Stimulated activated naive CD8-positive, alpha-beta T cell treated with anti-CD3 and anti-CD28 coated beads, Interleukin-15, Interleukin-2, amounts not matched to agents 100 ng/mL and 50 ng/mL, for 24 hours (primary cell): ENCODE data around the gene RSPH1.

Experiments used
- H3K27ac Mint-ChIP-seq: one replicate; pipeline ENCODE4 v1.8.0; 2021; ENCODE audit warnings: mild to moderate bottlenecking, mixed read lengths
- H3K27me3 Mint-ChIP-seq: one replicate; pipeline ENCODE4 v1.8.0; 2021; ENCODE audit warnings: mixed read lengths
- H3K36me3 Mint-ChIP-seq: one replicate; pipeline ENCODE4 v1.8.0; 2021; ENCODE audit warnings: low read depth, mixed read lengths
- H3K4me1 Mint-ChIP-seq: one replicate; pipeline ENCODE4 v1.8.0; 2021; ENCODE audit warnings: low read depth, mixed read lengths
- H3K4me3 Mint-ChIP-seq: one replicate; pipeline ENCODE4 v1.8.0; 2021; ENCODE audit warnings: mild to moderate bottlenecking, mixed read lengths
- H3K9me3 Mint-ChIP-seq: one replicate; pipeline ENCODE4 v1.8.0; 2021; ENCODE audit warnings: mixed read lengths

RSPH1 gene

DNA sequence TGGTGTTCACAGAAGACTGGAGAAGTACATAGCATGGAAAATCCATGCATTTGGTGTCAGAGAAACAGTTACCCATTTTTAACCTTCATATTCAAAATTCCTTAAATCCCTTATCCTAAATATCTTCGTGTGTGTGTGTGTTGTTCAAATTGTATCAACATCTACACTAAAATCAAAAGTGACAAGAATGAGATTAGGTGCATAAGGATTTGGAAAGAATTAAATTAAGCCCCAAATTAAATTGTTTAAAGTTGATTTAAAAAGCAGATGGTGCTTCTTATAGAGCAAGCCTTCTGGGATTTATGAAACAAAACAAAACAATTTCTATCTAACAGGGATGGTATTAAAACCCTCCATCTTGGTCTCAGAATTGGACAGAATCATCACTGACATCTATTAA is 4.7 kb downstream of the RSPH1 start:
- no peak overlapping the region for H3K4me3 Mint-ChIP-seq
- H3K9me3 Mint-ChIP-seq, result no peaks in the 10 kb centered on the region
- H3K36me3 Mint-ChIP-seq, result no peaks in the 10 kb centered on the region
- H3K27me3 Mint-ChIP-seq, result no peaks in the 10 kb centered on the region
- H3K27ac Mint-ChIP-seq, result no peak overlapping the region
- H3K4me1 Mint-ChIP-seq, result peaks cover 8% of the 10 kb centered on the region

DNA sequence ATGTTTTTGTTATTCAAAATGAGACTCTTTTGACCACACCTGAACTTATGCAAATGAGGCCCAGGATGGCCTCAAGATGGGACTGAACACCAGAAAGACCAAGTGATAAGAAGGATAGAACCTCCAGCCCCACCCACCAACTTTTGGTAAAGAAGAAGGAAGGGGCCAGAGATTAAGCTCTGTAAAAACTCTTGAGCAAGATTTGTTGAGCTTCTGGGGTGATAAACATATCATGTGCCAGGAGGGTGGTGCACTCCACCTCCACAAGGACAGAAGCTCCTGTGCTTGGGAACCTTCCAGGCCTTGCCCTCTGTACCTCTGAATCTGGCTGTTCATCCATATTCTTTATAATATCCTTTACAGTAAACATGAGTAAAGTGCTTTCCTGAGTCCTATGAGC is 5.3 kb downstream of the RSPH1 start:
- Mint-ChIP-seq H3K9me3 (no peaks in the 10 kb centered on the region), H3K27me3 (no peaks in the 10 kb centered on the region), H3K36me3 (no peaks in the 10 kb centered on the region), H3K27ac (no peak overlapping the region), H3K4me3 (no peak overlapping the region), H3K4me1 (peaks cover 4% of the 10 kb centered on the region)

DNA sequence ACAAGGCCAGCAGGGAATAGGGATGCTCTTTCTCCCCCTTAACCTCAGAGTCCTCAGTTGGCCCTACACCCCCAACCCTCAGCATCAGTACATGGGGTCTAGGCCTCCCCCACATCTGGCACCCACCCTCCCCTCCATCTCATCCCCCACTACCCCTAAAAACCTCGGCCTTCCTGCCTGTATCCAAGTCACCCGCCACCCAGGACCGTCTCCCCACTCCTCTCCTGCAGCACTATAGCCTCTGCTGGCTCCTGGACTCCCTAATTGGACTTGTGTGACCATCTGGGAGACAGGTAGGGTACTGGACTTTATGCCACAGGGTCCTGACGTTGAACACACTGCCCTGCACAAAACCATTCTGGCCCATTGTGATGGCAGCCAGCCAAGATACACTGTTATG is 6.0 kb downstream of the RSPH1 start:
- no peaks in the 10 kb centered on the region for H3K36me3 Mint-ChIP-seq
- H3K27me3 Mint-ChIP-seq, result no peaks in the 10 kb centered on the region
- no peaks in the 10 kb centered on the region for H3K4me1 Mint-ChIP-seq
- no peak overlapping the region for H3K27ac Mint-ChIP-seq
- no peaks in the 10 kb centered on the region for H3K9me3 Mint-ChIP-seq
- no peak overlapping the region for H3K4me3 Mint-ChIP-seq

DNA sequence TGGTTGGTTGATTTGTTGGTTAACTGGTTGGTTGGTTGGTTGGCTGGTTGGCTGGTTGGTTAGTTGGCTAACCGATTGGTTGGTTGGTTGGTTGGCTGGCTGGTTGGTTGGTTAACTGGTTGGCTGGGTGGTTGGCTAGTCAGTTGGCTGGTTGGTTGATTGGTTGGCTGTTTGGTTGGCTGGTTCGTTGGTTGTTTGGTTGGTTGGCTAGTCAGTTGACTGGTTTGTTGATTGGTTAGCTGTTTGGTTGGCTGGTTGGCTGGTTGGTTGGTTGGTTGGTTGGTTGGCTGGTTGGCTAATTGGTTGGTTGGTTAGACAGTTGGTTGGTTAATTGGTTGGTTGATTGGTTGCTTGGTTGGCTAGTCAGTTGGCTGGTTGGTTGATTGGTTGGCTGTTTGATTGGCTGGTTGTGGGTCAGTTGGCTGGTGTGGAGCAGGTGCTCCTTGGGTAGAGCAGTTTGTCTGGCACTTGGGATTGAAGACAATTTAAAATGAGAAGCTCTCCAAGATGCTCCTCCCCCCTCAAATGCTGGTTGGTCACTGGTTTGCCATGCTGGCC is 6.9 kb downstream of the RSPH1 start:
- Mint-ChIP-seq H3K4me1 (no peaks in the 10 kb centered on the region), H3K27me3 (no peaks in the 10 kb centered on the region), H3K9me3 (no peaks in the 10 kb centered on the region), H3K36me3 (no peaks in the 10 kb centered on the region), H3K4me3 (no peak overlapping the region), H3K27ac (no peak overlapping the region)

DNA sequence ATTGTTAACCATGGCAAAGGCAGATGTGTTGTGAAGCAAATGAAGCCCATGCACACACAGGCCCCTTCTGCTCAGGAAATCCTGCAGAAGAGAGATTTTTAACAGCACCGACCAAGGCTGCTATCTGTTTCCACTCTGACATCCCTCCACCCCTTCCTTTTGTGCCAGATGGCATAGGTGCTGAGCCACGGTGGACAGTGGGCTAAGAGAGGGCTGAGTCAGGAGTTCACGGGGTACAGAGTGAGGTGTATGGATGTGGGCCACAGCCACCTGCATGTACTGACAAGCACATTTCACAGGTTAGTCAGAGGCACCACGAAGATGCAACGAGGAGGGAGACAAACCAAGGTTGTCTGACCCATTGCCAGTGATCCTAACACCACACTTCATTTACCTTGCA is 9.5 kb downstream of the RSPH1 start:
- Mint-ChIP-seq H3K27me3 (no peaks in the 10 kb centered on the region), H3K36me3 (no peaks in the 10 kb centered on the region), H3K9me3 (no peaks in the 10 kb centered on the region), H3K4me3 (no peak overlapping the region), H3K4me1 (no peaks in the 10 kb centered on the region), H3K27ac (no peak overlapping the region)

DNA sequence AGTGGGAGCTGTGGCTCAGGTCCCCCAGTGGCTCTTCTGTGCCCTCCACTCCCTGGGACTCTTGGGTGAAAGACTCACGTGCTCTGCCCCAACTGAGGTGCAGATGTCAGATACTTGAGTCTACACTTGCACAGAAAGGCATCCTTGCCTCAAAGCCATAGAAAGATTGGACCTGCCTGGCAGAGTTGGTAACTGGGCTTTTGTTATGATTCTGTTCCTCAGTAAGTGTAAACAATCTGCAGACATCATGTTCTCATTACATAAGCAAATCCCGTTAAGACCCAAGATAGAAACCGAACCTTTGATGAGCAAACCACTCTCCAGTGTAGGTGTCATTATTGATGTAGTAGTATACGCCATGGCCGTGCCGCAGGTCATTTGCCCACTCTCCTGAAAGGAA is 10.0 kb downstream of the RSPH1 start:
- Mint-ChIP-seq H3K4me3 (no peak overlapping the region), H3K27me3 (no peaks in the 10 kb centered on the region), H3K36me3 (no peaks in the 10 kb centered on the region), H3K27ac (no peak overlapping the region), H3K9me3 (no peaks in the 10 kb centered on the region), H3K4me1 (no peaks in the 10 kb centered on the region)

DNA sequence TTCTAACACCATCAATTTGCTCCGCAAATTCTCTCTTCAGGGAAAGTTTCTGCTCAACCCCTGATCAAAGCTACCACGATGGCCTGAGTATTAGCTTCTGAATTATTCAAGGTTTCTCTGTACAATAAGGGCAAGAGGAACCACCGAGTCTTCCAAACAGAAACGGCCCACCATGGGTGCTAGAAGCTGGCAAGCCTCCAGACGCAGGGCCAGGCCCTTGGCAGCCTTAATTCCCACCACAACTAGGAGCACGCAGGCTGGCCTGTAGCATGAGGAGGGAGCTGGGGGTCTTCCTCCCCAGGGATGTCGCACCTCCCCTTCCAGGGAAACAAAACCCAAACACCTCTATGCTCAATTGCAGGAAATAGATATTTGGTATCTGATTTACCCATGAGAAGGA is 11.1 kb downstream of the RSPH1 start:
- Mint-ChIP-seq H3K27ac (no peak overlapping the region), H3K9me3 (no peaks in the 10 kb centered on the region), H3K4me3 (no peak overlapping the region), H3K4me1 (no peaks in the 10 kb centered on the region), H3K27me3 (no peaks in the 10 kb centered on the region), H3K36me3 (no peaks in the 10 kb centered on the region)

DNA sequence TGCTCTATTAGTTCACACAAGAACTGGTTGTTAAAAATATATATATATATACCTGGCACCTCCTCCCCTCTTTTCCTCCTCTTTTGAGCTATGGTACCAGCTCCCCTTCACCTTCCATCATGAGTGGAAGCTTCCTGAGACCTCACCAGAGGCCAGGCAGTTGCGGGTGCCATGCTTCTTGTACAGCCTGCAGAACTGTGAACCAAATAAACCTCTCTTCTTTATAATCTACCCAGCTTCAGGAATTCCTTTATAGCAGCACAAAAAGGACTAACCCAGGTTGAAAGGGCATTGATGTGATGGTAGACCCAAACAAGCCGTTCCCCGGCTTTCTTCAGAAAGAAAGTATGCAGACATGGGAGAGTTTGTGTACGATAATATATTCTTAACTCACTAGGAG is 14.9 kb downstream of the RSPH1 start:
- Mint-ChIP-seq H3K27me3 (no peaks in the 10 kb centered on the region), H3K27ac (no peak overlapping the region), H3K4me1 (no peaks in the 10 kb centered on the region), H3K36me3 (no peaks in the 10 kb centered on the region), H3K4me3 (no peak overlapping the region), H3K9me3 (no peaks in the 10 kb centered on the region)

DNA sequence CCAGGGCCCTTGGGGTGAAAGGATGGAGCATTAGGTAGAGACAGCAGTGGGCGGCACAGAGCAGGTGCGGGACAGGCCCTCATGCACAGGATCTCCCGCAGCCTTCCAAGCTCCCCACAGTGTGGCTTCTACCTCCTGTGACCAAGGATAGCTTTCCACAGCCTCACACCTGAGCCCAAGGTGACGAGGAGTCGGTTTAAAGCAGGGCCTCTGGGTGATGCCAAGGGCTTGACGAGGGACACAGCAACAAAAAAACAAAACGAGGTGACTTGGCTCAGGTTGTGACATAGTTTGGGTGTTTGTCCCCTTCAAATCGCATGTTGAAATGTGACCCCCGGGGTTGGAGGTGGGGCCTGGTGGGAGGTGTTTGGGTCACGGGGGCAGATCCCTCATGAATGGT is 15.3 kb downstream of the RSPH1 start:
- Mint-ChIP-seq H3K9me3 (no peaks in the 10 kb centered on the region), H3K4me3 (no peak overlapping the region), H3K27ac (no peak overlapping the region)

DNA sequence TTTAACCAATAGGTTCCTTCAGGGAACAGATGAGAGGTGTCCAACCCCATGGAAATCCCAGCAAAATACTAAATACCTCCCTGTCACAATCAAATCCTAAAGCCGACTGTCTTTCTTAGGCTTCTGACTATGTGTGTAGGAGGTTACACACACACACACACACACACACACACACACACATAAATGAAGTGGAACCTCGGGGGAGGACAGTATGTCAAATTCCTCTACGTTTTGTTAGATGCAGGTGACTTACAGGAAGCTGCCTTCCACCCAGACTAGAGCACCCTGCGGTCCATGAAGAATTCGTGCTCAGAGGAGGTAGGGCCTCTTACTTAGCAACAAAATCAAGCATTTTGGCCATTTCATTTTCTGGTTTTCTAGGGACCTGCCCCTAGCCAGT is 16.4 kb downstream of the RSPH1 start:
- Mint-ChIP-seq H3K4me3 (no peak overlapping the region), H3K4me1 (peaks cover 3% of the 10 kb centered on the region), H3K36me3 (no peaks in the 10 kb centered on the region), H3K27me3 (peaks cover under 1% of the 10 kb centered on the region), H3K9me3 (no peaks in the 10 kb centered on the region), H3K27ac (no peak overlapping the region)

More for the DNA sequence above, 15.3 kb downstream of the RSPH1 start:
- Mint-ChIP-seq H3K4me1 (no peaks in the 10 kb centered on the region), H3K36me3 (no peaks in the 10 kb centered on the region), H3K27me3 (no peaks in the 10 kb centered on the region)

DNA sequence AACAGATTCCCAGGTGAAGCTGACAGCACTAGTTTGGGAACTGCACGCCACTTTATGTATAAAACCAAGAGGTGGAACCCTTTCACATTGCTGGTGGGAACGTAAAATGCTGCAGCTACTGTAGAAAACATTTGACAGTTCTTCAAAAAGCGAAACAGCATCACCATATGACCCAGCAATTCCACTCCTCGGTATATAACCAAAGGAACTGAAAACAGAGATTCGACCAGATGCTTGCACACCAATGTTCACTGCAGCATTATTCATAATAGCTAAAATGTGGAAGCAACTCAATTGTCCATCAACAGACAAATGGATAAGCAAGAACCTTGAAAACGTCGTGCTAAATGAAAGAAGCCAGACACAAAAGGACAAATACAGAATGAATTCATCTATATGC is 17.5 kb downstream of the RSPH1 start:
- Mint-ChIP-seq H3K27me3 (peaks cover 4% of the 10 kb centered on the region), H3K27ac (no peak overlapping the region), H3K9me3 (no peaks in the 10 kb centered on the region), H3K4me3 (no peak overlapping the region), H3K4me1 (peaks cover 10% of the 10 kb centered on the region), H3K36me3 (no peaks in the 10 kb centered on the region)

DNA sequence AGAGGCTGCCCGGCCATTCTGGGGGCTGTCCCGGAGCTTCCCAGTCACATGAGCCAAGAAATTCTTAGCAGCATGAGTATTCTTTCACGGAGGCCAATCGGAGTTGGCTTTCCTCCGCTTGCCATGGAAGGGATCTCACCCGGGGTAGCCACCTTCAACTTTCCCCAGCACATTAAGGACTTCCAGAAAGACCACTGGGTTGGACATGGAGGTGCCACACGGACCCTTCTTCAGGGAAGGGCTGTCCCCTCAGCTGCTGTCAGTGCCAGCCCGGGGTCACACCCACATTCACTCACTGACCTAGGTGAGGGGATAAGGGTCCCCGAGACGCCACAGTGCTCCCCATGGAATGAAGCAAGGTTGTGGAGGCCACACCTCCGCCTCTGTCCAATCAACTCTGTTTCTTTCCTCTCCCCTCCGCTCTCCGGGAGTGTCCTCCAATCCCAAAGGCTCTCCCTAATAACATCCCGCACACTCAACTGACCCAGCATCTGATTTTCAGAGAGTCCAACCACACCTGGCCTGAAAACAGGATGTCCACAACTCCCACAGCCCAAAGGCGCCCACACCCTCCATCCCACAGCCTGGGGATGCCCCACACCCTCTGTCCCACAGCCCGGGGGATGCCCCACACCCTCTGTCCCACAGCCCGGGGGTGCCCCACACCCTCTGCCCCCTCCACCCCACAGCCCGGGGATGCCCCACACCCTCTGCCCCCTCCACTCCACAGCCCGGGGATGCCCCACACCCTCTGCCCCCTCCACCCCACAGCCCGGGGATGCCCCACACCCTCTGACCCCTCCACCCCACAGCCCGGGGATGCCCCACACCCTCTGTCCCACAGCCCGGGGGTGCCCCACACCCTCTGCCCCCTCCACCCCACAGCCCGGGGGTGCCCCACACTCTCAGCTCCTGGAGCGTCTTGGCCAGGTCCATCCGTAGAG is 19.4 kb downstream of the RSPH1 start:
- Mint-ChIP-seq H3K9me3 (no peaks in the 10 kb centered on the region), H3K4me3 (no peak overlapping the region)

DNA sequence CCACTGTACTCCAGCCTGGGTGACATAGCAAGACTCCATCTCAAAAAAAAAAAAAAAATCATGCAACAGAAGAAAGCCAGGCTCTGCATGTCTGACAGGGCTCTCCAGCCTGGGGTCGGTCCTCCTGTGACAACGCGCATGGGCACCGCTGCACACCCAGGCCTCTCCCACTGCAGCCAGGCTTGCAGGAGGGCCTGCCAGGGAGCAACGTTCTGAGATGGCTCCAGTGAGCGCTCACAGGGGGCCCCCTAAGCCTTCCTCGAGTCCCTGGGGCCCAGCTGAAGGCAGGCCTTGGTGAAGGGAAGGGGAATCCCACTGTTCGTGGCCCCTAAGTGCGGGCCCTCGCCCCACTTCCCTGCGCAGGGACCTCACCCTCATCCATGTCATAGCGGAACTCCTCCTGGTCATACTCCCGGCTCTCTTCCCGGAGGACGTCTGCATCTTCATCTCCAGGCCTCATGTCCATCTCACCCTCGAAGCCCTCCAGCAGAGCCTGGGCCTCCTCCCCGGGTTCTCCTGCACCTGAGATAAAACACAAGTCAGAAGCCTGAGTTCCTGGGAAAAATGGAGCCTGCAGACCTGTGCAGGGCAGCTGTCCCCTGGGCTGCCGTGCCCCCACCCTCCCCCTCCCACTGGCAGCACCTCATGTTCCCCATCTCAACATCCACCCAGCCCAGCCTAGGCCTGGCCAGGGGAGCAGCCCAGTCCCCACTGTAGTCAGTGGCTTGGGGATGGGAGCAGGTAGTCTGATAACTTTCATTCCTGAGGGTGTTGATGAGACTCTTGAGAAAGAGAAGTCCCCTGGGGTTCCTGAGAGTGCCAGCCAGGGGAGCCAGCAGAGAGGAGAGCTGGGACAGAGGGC is 20.3 kb downstream of the RSPH1 start:
- Mint-ChIP-seq H3K27me3 (peaks cover 4% of the 10 kb centered on the region), H3K4me3 (no peak overlapping the region), H3K9me3 (no peaks in the 10 kb centered on the region), H3K27ac (no peak overlapping the region), H3K4me1 (peaks cover 10% of the 10 kb centered on the region), H3K36me3 (no peaks in the 10 kb centered on the region)

More for the DNA sequence above, 19.4 kb downstream of the RSPH1 start:
- Mint-ChIP-seq H3K27ac (no peak overlapping the region), H3K4me1 (peaks cover 10% of the 10 kb centered on the region), H3K27me3 (peaks cover 4% of the 10 kb centered on the region), H3K36me3 (no peaks in the 10 kb centered on the region)

DNA sequence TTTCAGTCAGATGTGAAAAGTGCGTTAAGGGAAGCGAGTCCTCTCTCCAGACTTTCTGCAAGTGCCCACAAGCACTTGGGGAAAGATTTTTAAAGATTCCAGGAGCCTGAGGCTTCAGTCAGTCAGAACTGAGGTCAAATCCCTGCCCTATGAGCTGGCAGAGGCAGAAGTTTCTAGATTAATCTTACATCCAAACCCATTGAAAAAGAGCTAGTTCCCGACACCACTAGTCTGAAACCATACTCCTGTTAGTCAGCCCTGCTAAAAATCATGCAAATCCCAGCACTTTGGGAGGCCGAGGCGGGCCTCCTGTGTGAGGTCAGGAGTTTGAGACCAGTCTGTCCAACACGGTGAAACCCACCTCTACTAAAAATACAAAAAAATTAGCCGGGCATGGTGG is 21.0 kb downstream of the RSPH1 start:
- H3K4me3 Mint-ChIP-seq, result no peak overlapping the region
- no peak overlapping the region for H3K27ac Mint-ChIP-seq
- peaks cover 10% of the 10 kb centered on the region for H3K4me1 Mint-ChIP-seq
- no peaks in the 10 kb centered on the region for H3K36me3 Mint-ChIP-seq
- peaks cover 4% of the 10 kb centered on the region for H3K27me3 Mint-ChIP-seq
- H3K9me3 Mint-ChIP-seq, result no peaks in the 10 kb centered on the region
